Uterus (tissue), 2 donors: ENCODE data around the gene SPINDOC.

Experiments
- CTCF ChIP-seq, 4 experiments: fragments of 200-600 bp in 2 of 4; fragments of 450-650 bp in 2 of 4; sonication (generic) in 2 of 4; IDR thresholded peaks; one replicate each; pipeline ENCODE4 v1.5.1; 2016 to 2019; ENCODE audit warnings: antibody characterized with exemption in 4 of 4, mild to moderate bottlenecking in 2 of 4, moderate library complexity in 1 of 4
- POLR2A ChIP-seq, 2 donors: fragments of 450-650 bp; IDR thresholded peaks; one replicate each; pipeline ENCODE4 v1.6.1; 2016; ENCODE audit warnings: antibody characterized with exemption in 2 of 2, mild to moderate bottlenecking in 1 of 2, moderate library complexity in 1 of 2

DNA sequence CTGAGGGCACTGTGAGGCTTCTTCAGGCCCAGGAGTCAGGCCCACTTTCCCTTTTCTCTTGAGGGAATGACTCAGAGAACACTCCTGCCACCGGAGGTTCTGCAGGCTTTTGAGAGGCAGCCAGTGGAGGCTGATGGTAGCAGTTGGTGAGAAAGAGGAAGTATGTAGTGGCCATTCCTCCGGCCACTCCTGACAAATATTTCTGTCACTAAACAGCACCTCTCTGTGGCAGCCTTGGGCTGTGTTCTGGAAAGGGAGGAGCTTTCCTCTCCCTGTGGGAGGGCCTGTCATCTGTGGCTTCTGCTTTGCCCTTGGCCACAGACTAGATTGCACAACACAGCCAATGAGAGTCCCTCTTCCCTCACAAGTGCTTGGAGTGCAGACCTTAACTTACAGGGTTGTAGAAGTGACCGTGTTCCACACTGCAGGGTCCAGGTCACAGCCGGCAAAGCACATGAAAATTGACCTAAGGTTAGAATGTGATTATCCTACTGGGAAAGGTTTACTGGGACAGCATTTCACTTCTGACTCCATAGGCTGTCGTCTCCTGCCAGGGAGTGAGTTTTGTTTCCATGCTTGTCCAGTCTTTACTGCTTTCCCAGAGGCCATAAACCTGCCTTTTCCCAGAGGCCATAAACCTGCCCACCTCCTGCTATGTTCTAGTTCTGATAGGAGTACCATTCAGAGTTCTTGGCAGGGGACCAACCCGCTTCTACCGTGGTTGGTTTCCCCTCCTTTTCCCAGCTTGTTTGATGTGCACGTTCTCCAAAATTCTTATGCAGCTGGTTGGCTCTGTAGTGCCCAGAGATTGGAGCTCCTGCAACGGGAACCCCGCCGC, 58.9 kb downstream of the SPINDOC start:
- TF ChIP-seq CTCF (IDR thresholded peaks at IDR 0.05) (peak; percentile 13 to 54 (median 38)), POLR2A (IDR thresholded peaks at IDR 0.05) (no peak)
